Stimulated activated CD8-positive, alpha-beta memory T cell treated with anti-CD3 and anti-CD28 coated beads, Interleukin-2, amount 100 ng/mL, for 1 hour (primary cell): ENCODE results near the gene ZSWIM5.
"Not testable (repeated sequence)": the region's sequence is repeated elsewhere in the genome, so short reads cannot be mapped to it uniquely, and the experiment has no call there.

Experiments
- DNase-seq, 2 donors: peaks; one replicate each; pipeline ENCODE4 v3.0.0-alpha.2; 2020; ENCODE audit warnings: low read depth in 2 of 2

ZSWIM5 gene

GRCh38 chr1:45200906-45201500 is 5.4 kb downstream of the ZSWIM5 start:
- no peak for DNase-seq

GRCh38 chr1:45200435-45200834 is 6.0 kb downstream of the ZSWIM5 start:
- no peak for DNase-seq

GRCh38 chr1:45198185-45198584 is 8.2 kb downstream of the ZSWIM5 start:
- DNase-seq: no peak

GRCh38 chr1:45196863-45197262 is 9.5 kb downstream of the ZSWIM5 start:
- no peak for DNase-seq

GRCh38 chr1:45191418-45191783 is 15.0 kb downstream of the ZSWIM5 start:
- no peak for DNase-seq

GRCh38 chr1:45187725-45188124 is 18.7 kb downstream of the ZSWIM5 start:
- DNase-seq: no peak

- not testable (repeated sequence) for DNase-seq
These were observed 26.4 kb downstream of the ZSWIM5 start for GRCh38 chr1:45179918-45180519.

- no peak for DNase-seq
These were observed 29.0 kb downstream of the ZSWIM5 start for GRCh38 chr1:45177452-45177851.

GRCh38 chr1:45172764-45173163 is 33.6 kb downstream of the ZSWIM5 start:
- no peak for DNase-seq

GRCh38 chr1:45172005-45172404 is 34.4 kb downstream of the ZSWIM5 start:
- DNase-seq: no peak

- no peak for DNase-seq
These were observed 34.8 kb downstream of the ZSWIM5 start for GRCh38 chr1:45171575-45171974.

GRCh38 chr1:45170151-45170742 is 36.2 kb downstream of the ZSWIM5 start:
- DNase-seq: no peak

- not testable (repeated sequence) for DNase-seq
These were observed 38.5 kb downstream of the ZSWIM5 start for GRCh38 chr1:45167947-45168346.

- DNase-seq: not testable (repeated sequence)
These were observed 42.1 kb downstream of the ZSWIM5 start for GRCh38 chr1:45164307-45164706.

GRCh38 chr1:45163111-45163510 is 43.3 kb downstream of the ZSWIM5 start:
- not testable (repeated sequence) for DNase-seq

- not testable (repeated sequence) for DNase-seq
These were observed 44.1 kb downstream of the ZSWIM5 start for GRCh38 chr1:45162041-45163035.

GRCh38 chr1:45155957-45156356 is 50.4 kb downstream of the ZSWIM5 start:
- DNase-seq: no peak

- no peak for DNase-seq
These were observed 51.0 kb downstream of the ZSWIM5 start for GRCh38 chr1:45155423-45155822.

GRCh38 chr1:45152126-45152525 is 54.3 kb downstream of the ZSWIM5 start:
- DNase-seq: no peak

- DNase-seq: no peak
These were observed 58.1 kb downstream of the ZSWIM5 start for GRCh38 chr1:45148209-45148825.

GRCh38 chr1:45146833-45147232 is 59.6 kb downstream of the ZSWIM5 start:
- no peak for DNase-seq
